HCT116 (cell line): ENCODE results near the gene ORC3. TPM values are rescaled to one million over a fixed set of nuclear protein-coding genes. Genes with fewer than 3 reads are reported as not detected.

Source experiments
- ATAC-seq: fragments of 200-7000 bp; cut with Tn5 transposase; 2 replicates; pipeline ENCODE4 v1.9.1; 2020; ENCODE audit warnings: mild to moderate bottlenecking, moderate library complexity
- BruUV-seq: library from RNA; stranded (reverse); fragments of 400-500 nt; replicated peaks from 2 replicates; lab custom pipeline; 2021; lab: Mats Ljungman, UMichigan
- CTCF ChIA-PET: fragments of 300-600 bp; sonication (Branson Sonifier 250); formaldehyde crosslinking; loops from one replicate; lab custom pipeline; 2021; ENCODE audit warnings: antibody characterized with exemption; lab: Charles Lee
- POLR2A ChIA-PET: fragments of 300-600, 350-600 bp; sonication (Branson Sonifier 250); formaldehyde crosslinking; loops from one replicate; lab custom pipeline; 2021; ENCODE audit warnings: antibody characterized with exemption; lab: Charles Lee
- RAD21 ChIA-PET, 2 experiments: fragments of 300-600 bp; sonication (Branson Sonifier 250); formaldehyde crosslinking; loops; one replicate each; lab custom pipeline; 2023; ENCODE audit warnings: low total read pairs in 2 of 2; ENCODE audit not compliant: uncharacterized antibody in 2 of 2, unreplicated experiment in 2 of 2, low non-redundant PET in 1 of 2; lab: Charles Lee
- DNase-seq: peaks from one replicate; pipeline ENCODE4 v3.0.0-alpha.2; 2010; ENCODE audit warnings: low read depth, low spot score
- H2AFZ ChIP-seq: fragments of 200-600 bp; shearing (Covaris generic), sonication (generic); 2 replicates; pipeline ENCODE4 v1.6.1; 2017; ENCODE audit warnings: low read depth, mixed run types, mixed read lengths, antibody characterized with exemption, low read length; ENCODE audit not compliant: poor library complexity, severe bottlenecking
- H3K27ac ChIP-seq: 2 replicates; pipeline ENCODE4 v1.5.1; 2012; ENCODE audit warnings: low read depth, low read length
- H3K27me3 ChIP-seq: fragments of 200-600 bp; sonication (generic); 2 replicates; pipeline ENCODE4 v1.6.1; 2016; ENCODE audit warnings: mixed run types, low read length, mixed read lengths; ENCODE audit not compliant: insufficient read depth
- H3K36me3 ChIP-seq, 2 experiments: fragments of 200-500 bp in 1 of 2; fragments of 200-600 bp in 1 of 2; sonication (Bioruptor generic) in 1 of 2; sonication (generic) in 1 of 2; 2 replicates each; pipeline versions ENCODE4 v1.5.1 to v1.6.1; 2014 to 2016; ENCODE audit warnings: low read length in 2 of 2, inconsistent platforms in 1 of 2, mixed read lengths in 1 of 2, mixed run types in 1 of 2; ENCODE audit not compliant: insufficient read depth in 2 of 2, control insufficient read depth in 1 of 2
- H3K4me1 ChIP-seq, 2 experiments: fragments of 200-600 bp in 1 of 2; sonication (generic) in 1 of 2; 2 replicates each; pipeline versions ENCODE4 v1.5.1 to v1.6.1; 2012 to 2017; ENCODE audit warnings: low read length in 2 of 2, inconsistent platforms in 1 of 2, mild to moderate bottlenecking in 1 of 2, mixed read lengths in 1 of 2, mixed run types in 1 of 2, moderate library complexity in 1 of 2; ENCODE audit not compliant: insufficient read depth in 2 of 2, control insufficient read depth in 1 of 2
- H3K4me2 ChIP-seq: fragments of 200-600 bp; sonication (generic); 2 replicates; pipeline ENCODE4 v1.6.1; 2017; ENCODE audit warnings: mixed run types, low read length, mixed read lengths
- H3K4me3 ChIP-seq, 2 experiments: fragments of 200-600 bp in 1 of 2; sonication (generic) in 1 of 2; replicated peaks in 1 of 2; 2 replicates each; pipeline ENCODE4 v1.5.1; 2011 to 2016; ENCODE audit warnings: low read length in 2 of 2, control low read depth in 1 of 2, low read depth in 1 of 2, mild to moderate bottlenecking in 1 of 2, mixed read lengths in 1 of 2, mixed run types in 1 of 2
- H3K79me2 ChIP-seq: fragments of 200-600 bp; sonication (generic); 2 replicates; pipeline ENCODE4 v1.6.1; 2017; ENCODE audit warnings: mild to moderate bottlenecking, mixed run types, low read length, moderate library complexity, mixed read lengths; ENCODE audit not compliant: insufficient read depth
- H3K9ac ChIP-seq: fragments of 200-600 bp; sonication (generic); 2 replicates; pipeline ENCODE4 v1.6.1; 2016; ENCODE audit warnings: low read length, mixed read lengths
- H3K9me2 ChIP-seq: fragments of 200-600 bp; sonication (generic), shearing (Covaris generic); 2 replicates; pipeline ENCODE4 v1.6.1; 2017; ENCODE audit warnings: mixed run types, mild to moderate bottlenecking, moderate library complexity; ENCODE audit not compliant: insufficient read depth
- H3K9me3 ChIP-seq, 2 experiments: fragments of 200-500 bp in 1 of 2; fragments of 200-600 bp in 1 of 2; sonication (Bioruptor generic) in 1 of 2; sonication (generic) in 1 of 2; 2 replicates each; pipeline ENCODE4 v1.6.1; 2014 to 2017; ENCODE audit warnings: low read length in 2 of 2, mixed read lengths in 2 of 2, inconsistent platforms in 1 of 2, low read depth in 1 of 2, mild to moderate bottlenecking in 1 of 2, mixed run types in 1 of 2, moderate library complexity in 1 of 2; ENCODE audit not compliant: control insufficient read depth in 1 of 2, insufficient read depth in 1 of 2
- H4K20me1 ChIP-seq: fragments of 200-600 bp; sonication (generic), shearing (Covaris generic); 2 replicates; pipeline ENCODE4 v1.6.1; 2017; ENCODE audit warnings: mixed run types, mild to moderate bottlenecking, moderate library complexity; ENCODE audit not compliant: insufficient read depth
- ATF3 ChIP-seq: IDR thresholded peaks from 2 replicates; pipeline ENCODE4 v1.6.1; 2012
- CEBPB ChIP-seq: IDR thresholded peaks from 2 replicates; pipeline ENCODE4 v1.6.1; 2012; ENCODE audit warnings: low read depth
- CTCF ChIP-seq, 3 experiments: fragments of 200-600 bp in 1 of 3; sonication (generic) in 1 of 3; IDR thresholded peaks in 2 of 3; conservative IDR thresholded peaks in 1 of 3; 2 replicates each; pipeline ENCODE4 v1.5.1; 2012 to 2017; ENCODE audit warnings: low read depth in 2 of 3, low read length in 2 of 3, antibody characterized with exemption in 1 of 3, borderline replicate concordance in 1 of 3, control low read depth in 1 of 3, mild to moderate bottlenecking in 1 of 3, mixed read lengths in 1 of 3, mixed run types in 1 of 3, moderate library complexity in 1 of 3; ENCODE audit not compliant: insufficient read depth in 1 of 3
- EGR1 ChIP-seq: IDR thresholded peaks from 2 replicates; pipeline ENCODE4 v1.6.1; 2012; ENCODE audit warnings: low read depth
- ELF1 ChIP-seq: IDR thresholded peaks from 2 replicates; pipeline ENCODE4 v1.6.1; 2012; ENCODE audit warnings: low read depth, borderline replicate concordance
- EZH2phosphoT487 ChIP-seq: fragments of 200-600 bp; IDR thresholded peaks from 2 replicates; pipeline ENCODE4 v1.6.1; 2018; ENCODE audit warnings: antibody characterized with exemption, borderline replicate concordance
- MAX ChIP-seq: IDR thresholded peaks from 2 replicates; pipeline ENCODE4 v1.6.1; 2012
- RAD21 ChIP-seq: IDR thresholded peaks from 2 replicates; pipeline ENCODE4 v1.6.1; 2012; ENCODE audit warnings: low read depth, mild to moderate bottlenecking
- REST ChIP-seq: IDR thresholded peaks from 2 replicates; pipeline ENCODE4 v1.6.1; 2012; ENCODE audit warnings: low read depth
- SRF ChIP-seq: IDR thresholded peaks from 2 replicates; pipeline ENCODE4 v1.6.1; 2012; ENCODE audit warnings: low read depth
- TCF7L2 ChIP-seq: IDR thresholded peaks from 2 replicates; pipeline ENCODE4 v1.7.0; 2011; ENCODE audit warnings: borderline replicate concordance, inconsistent platforms; ENCODE audit not compliant: insufficient read depth, insufficient read length; ENCODE audit errors: extremely low read depth
- YY1 ChIP-seq: IDR thresholded peaks from 2 replicates; pipeline ENCODE4 v1.6.1; 2011; ENCODE audit warnings: low read length, low read depth, moderate library complexity, mild to moderate bottlenecking; ENCODE audit not compliant: insufficient replicate concordance; ENCODE audit errors: extremely low read depth
- intact Hi-C: fragments of 100-400 bp; cut with micrococcal nuclease; formaldehyde crosslinking; loops from 2 replicates; pipeline ENCODE4 v1.10.0; 2022
- total RNA-seq: library from RNA; stranded (reverse); gene quantifications from one replicate; pipeline ENCODE4 v1.2.1, GENCODE V29; 2021; ENCODE audit not compliant: unreplicated experiment

ORC3 gene
- total RNA-seq, 1 experiment from 2014 or later = 34.2 TPM

GRCh38 chr6:87698547-87699006 lies 108.6 kb downstream of the ORC3 start:
- CTCF ChIA-PET = no interaction called here
- Histone ChIP-seq H3K4me3 (no peak overlapping the region), H4K20me1 (peaks cover 39% of the 10 kb centered on the region; the same call in 1 of the 2 replicates), H3K9me3 (no peaks in the 10 kb centered on the region), H3K27ac (no peak overlapping the region), H3K79me2 (peaks cover 81% of the 10 kb centered on the region), H3K9me2 (no peaks in the 10 kb centered on the region), H2AFZ (no peak overlapping the region), H3K36me3 (peaks cover 5 to 8% of the 10 kb centered on the region in 2 experiments; a peak in 2 of 4 replicates), H3K9ac (no peak overlapping the region)
- no peak for DNase-seq
- POLR2A ChIA-PET = interaction anchor here (1.1 kb wide), 1 partner anchor 13 kb away, joined by 3 read pairs; no protein-coding TSS in a partner anchor
- no peak for ATAC-seq
- TF ChIP-seq YY1 = no peak
- TF ChIP-seq REST = no peak
- no peak for TF ChIP-seq ELF1
- no peak for TF ChIP-seq EGR1
- TF ChIP-seq MAX = no peak
- no peak for TF ChIP-seq SRF
- no peak for TF ChIP-seq CEBPB
- TF ChIP-seq CTCF (IDR thresholded peaks at IDR 0.05 in 2 of 3, conservative IDR thresholded peaks at IDR 0.05 in 1 of 3; ENCODE audit: borderline replicate concordance in 1 of 3, insufficient read depth in 1 of 3, low read depth in 2 of 3, low read length in 2 of 3) = no peak
- no peak for TF ChIP-seq ATF3
- no peak for TF ChIP-seq TCF7L2
- no peak for TF ChIP-seq RAD21
- no peak for TF ChIP-seq EZH2phosphoT487
- TF ChIP-seq, all 23 proteins: peak for 0
- RAD21 ChIA-PET = no interaction called here
- Histone ChIP-seq H3K4me2 (no peak overlapping the region), H3K27me3 (no peaks in the 10 kb centered on the region), H3K4me1 (peaks cover 8 to 23% of the 10 kb centered on the region in 2 experiments)
- intact Hi-C loops = no loop called here
- BruUV-seq = no TSS peak
